ENCODE measurements around the gene ST6GAL2.

The ST6GAL2 gene

GRCh38 chr2:106868275-106868674 is 17.7 kb downstream of the ST6GAL2 start:
- no peaks in the 10 kb centered on the region for H3K36me3 ChIP-seq
- H3K27me3 ChIP-seq: no peaks in the 10 kb centered on the region
- TF ChIP-seq CTCF (IDR thresholded peaks at IDR 0.05; ENCODE audit: low read depth, low read length): no peak
- no peaks in the 10 kb centered on the region for H3K9me3 ChIP-seq
- DNase-seq: no peak
- no peaks in the 10 kb centered on the region for H3K4me1 ChIP-seq
- no peak overlapping the region for H3K4me3 ChIP-seq (ENCODE audit: low read depth, low read length)

GRCh38 chr2:106867196-106867953 is 18.6 kb downstream of the ST6GAL2 start:
- no peak for DNase-seq
- Histone ChIP-seq H3K36me3 (no peaks in the 10 kb centered on the region), H3K4me3 (ENCODE audit: low read depth, low read length) (no peak overlapping the region), H3K27me3 (no peaks in the 10 kb centered on the region), H3K9me3 (no peaks in the 10 kb centered on the region), H3K4me1 (no peaks in the 10 kb centered on the region)
- no peak for TF ChIP-seq CTCF (IDR thresholded peaks at IDR 0.05; ENCODE audit: low read depth, low read length)

GRCh38 chr2:106866641-106867040 is 19.3 kb downstream of the ST6GAL2 start:
- DNase-seq: no peak
- H3K27me3 ChIP-seq: no peaks in the 10 kb centered on the region
- no peak for TF ChIP-seq CTCF (IDR thresholded peaks at IDR 0.05; ENCODE audit: low read depth, low read length)
- H3K9me3 ChIP-seq: no peaks in the 10 kb centered on the region
- H3K36me3 ChIP-seq: no peaks in the 10 kb centered on the region
- no peak overlapping the region for H3K4me3 ChIP-seq (ENCODE audit: low read depth, low read length)
- no peaks in the 10 kb centered on the region for H3K4me1 ChIP-seq

GRCh38 chr2:106864051-106864450 is 21.9 kb downstream of the ST6GAL2 start:
- no peaks in the 10 kb centered on the region for H3K9me3 ChIP-seq
- no peaks in the 10 kb centered on the region for H3K36me3 ChIP-seq
- DNase-seq: no peak
- no peaks in the 10 kb centered on the region for H3K27me3 ChIP-seq
- H3K4me1 ChIP-seq: no peaks in the 10 kb centered on the region
- H3K4me3 ChIP-seq (ENCODE audit: low read depth, low read length): no peak overlapping the region
- no peak for TF ChIP-seq CTCF (IDR thresholded peaks at IDR 0.05; ENCODE audit: low read depth, low read length)

GRCh38 chr2:106863387-106863786 is 22.6 kb downstream of the ST6GAL2 start:
- no peaks in the 10 kb centered on the region for H3K4me1 ChIP-seq
- H3K36me3 ChIP-seq: no peaks in the 10 kb centered on the region
- H3K27me3 ChIP-seq: no peaks in the 10 kb centered on the region
- no peak for DNase-seq
- H3K4me3 ChIP-seq (ENCODE audit: low read depth, low read length): no peak overlapping the region
- no peaks in the 10 kb centered on the region for H3K9me3 ChIP-seq
- TF ChIP-seq CTCF (IDR thresholded peaks at IDR 0.05; ENCODE audit: low read depth, low read length): peak; percentile 27

GRCh38 chr2:106859498-106859897 is 26.5 kb downstream of the ST6GAL2 start:
- no peaks in the 10 kb centered on the region for H3K36me3 ChIP-seq
- no peak overlapping the region for H3K4me3 ChIP-seq (ENCODE audit: low read depth, low read length)
- TF ChIP-seq CTCF (IDR thresholded peaks at IDR 0.05; ENCODE audit: low read depth, low read length): no peak
- DNase-seq: no peak
- no peaks in the 10 kb centered on the region for H3K4me1 ChIP-seq
- no peaks in the 10 kb centered on the region for H3K9me3 ChIP-seq
- H3K27me3 ChIP-seq: no peaks in the 10 kb centered on the region

Data from BE2C (cell line).